Heart left ventricle (tissue), 13 donors: ENCODE results near the gene C11orf21.

ENCODE experiments used
- CTCF ChIP-seq, 12 donors: fragments of 200-600 bp; sonication (generic) in 4 of 12; IDR thresholded peaks; one replicate each; pipeline versions ENCODE4 v1.5.0 to v1.8.0; 2018 to 2022; ENCODE audit warnings: antibody characterized with exemption in 12 of 12, mild to moderate bottlenecking in 5 of 12
- POLR2A ChIP-seq, 2 donors: fragments of 450-650 bp; IDR thresholded peaks; one replicate each; pipeline ENCODE4 v1.6.1; 2017; ENCODE audit warnings: antibody characterized with exemption in 2 of 2, mild to moderate bottlenecking in 2 of 2, moderate library complexity in 2 of 2
- donor health status: ischemic (EF 13 %, LVEDD 7.1; RV severe dilation, severe dysfunction).
- donor health status: DM: no; HTN: yes; CAD: no.
- donor health status: DM: no; HTN: no; CAD: no.
- donor health status: ischemic (EF 25% LVEDD 6.9; RV normal size, moderate dysfunction).
- donor health status: ischemic (EF 25% LVEDD 5.7; RV mildly dilated, moderate dysfunction).
- donor health status: ischemic (EF 35%, LVEDD 5.7; RV mildly dilated, moderate dysfunction).
- donor health status: nonischemic (EF 11% LVEDD 7.7; RV severe dilation, severe dysfunction).
- donor health status: DM: yes; HTN: yes; CAD: no.
- donor health status: PGD.
- donor health status: ischemic (EF 29% LVEDD 5.4; RV normal size, mild dysfunction).
- donor health status: nonischemic (EF 23%, LVEDD 6.1; RV moderate dilation, normal function).

- TF ChIP-seq CTCF (IDR thresholded peaks at IDR 0.05): no peak
- TF ChIP-seq POLR2A (IDR thresholded peaks at IDR 0.05): no peak
These were observed 635 bp downstream of the C11orf21 start for GRCh38 chr11:2300936-2301630.
